GM18873 (cell line): ENCODE results near the gene ZNF580.

ENCODE experiments used
- ATAC-seq: cut with Tn5 transposase; IDR thresholded peaks from one replicate; pipeline ENCODE4 v1.9.1; 2021; ENCODE audit warnings: mild to moderate bottlenecking, moderate library complexity, moderate number of reproducible peaks; ENCODE audit not compliant: unreplicated experiment, low FRiP score

The ZNF580 gene

GRCh38 chr19:55674841-55675660 lies 34.2 kb downstream of the ZNF580 start, which contains the start of gene EPN1:
TSS of gene EPN1 (plus strand) at chr19:55675226. CDS start at chr19:55678628, 3,402 bp downstream.
- no peak for ATAC-seq

DNA sequence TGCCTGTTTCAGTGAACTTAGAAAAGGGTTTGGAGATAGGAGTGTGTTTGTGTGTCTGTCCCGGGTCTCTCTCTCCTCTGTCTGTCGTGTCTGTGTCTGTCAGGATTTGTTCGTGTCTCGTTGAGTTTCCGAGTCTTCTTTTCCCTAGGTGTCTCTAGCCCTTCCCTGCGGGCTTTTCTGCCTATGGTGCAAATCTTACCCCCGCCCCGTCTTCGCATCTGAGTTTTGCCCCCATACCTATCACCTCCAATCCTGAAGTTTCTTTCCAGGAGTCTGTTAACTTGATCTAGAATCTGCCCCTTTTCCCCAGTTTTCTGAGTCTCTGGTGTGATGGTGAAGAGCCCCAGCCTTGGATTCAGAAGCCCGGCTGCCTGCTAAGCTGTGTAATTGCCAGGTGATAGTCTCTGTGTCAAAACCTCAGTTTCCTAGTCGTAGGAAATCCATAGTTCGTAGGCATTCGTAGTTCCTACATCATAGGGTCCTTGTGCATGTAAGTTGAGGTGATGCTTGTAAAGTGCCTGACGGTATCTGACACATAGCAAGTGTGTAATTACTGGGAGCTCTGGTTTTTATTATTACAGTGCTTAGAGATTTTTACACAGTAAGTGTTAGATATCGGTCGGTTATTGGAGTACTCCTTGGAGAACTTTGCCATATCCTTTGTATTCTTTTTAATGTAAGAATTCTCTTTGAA lies 35.0 kb downstream of the ZNF580 start:
- ATAC-seq = no peak

GRCh38 chr19:55676383-55676782 lies 35.6 kb downstream of the ZNF580 start:
- ATAC-seq = no peak

DNA sequence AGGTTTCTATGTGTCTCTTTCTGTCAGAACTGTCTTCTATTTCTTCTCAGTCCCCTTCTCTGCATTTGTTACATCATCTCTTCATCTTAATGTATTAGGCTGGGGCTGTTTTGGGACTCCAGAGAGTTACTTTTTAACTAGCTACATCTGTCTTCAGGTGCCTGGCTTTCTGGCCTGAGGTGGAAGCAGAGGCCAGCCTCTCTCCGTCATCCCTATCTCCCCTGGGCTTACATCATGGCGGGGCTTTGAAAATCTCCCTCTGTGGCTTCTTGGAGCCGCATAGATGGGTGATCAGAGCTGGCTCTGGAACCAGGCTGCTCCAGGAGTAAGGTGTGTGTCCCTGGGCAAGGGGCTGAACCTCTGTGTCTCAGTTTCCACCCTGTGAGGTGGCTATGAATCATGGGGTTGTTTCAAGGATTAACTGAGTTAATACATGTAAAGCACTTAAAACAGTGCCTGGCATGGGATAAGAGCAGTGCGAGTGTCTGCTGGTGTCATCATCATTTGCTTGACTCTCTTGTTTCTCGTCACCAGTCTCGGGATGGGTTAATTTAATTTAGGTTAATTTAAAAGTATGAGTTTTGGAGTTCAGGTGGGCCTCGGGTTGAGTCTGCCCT lies 36.2 kb downstream of the ZNF580 start:
- no peak for ATAC-seq

GRCh38 chr19:55677572-55678028 lies 36.8 kb downstream of the ZNF580 start:
- ATAC-seq = no peak

DNA sequence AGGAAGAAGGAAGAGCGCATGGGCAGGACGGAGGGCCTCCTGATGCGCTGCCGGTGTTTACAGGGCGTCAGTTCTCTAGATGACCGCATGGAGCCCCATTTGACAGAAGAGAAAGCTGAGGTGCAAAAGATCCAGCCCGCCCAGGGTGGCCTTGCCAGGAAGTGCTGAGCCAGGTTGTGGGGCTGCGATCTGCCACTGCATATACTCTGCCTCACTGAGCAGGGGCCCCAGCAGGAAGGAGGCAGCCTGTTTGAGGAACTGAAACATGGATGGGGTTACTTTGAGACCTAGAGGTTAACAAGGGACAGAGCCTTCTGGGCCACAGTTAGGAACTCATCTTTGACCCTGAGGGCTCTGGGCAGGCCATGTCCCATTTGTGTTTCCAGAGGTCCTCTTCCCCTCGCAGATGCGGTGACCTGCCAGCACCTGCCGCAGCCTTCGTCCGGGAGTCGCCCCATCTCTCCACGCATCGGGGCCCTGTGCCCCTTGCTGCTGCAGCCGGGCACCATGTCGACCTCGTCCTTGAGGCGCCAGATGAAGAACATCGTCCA lies 37.4 kb downstream of the ZNF580 start:
- peak; percentile 57 for ATAC-seq

DNA sequence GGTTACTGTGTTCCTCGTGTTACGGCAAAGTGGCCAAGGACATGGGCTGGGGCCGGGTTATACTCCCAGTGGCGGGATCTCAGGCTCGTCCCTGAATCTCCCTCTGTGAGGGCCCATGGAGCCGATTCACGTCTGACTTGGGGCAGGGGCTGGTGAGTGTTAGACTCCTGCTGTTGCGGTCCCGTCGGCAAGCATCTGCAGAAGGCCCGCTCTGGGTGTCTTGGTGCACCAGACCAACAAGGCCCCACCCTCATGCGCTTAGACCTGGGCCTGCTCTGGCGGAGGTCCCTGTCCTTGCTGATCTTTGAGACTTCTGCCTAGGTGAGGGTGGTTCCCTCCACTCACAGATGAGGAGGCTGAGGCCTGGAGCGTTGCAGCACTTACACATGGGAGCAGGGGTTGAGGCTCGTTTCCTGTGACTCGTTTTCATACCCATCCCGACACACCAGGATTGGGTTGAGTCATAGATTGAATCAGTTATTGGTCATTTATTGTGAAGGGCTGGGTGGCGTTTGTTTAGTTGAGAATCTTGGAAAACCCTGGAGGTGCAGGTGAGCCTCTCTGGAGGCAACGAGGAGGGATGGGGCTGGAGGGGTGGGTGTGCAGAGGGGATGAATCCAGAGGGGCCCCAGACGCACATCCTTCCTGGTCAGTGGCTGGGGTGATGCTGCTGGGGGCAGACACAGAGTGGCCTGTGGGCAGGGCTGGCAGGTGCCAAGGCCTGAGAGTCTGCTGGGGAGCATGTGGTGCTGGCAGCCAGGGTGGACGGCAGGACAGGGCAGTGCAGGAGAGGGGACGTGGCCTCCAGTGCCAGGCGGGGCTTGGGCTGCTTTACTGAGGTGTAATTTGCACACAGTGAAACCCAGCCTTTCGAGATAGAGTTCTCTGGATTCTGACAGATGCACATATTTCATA lies 38.8 kb downstream of the ZNF580 start:
- ATAC-seq = no peak

DNA sequence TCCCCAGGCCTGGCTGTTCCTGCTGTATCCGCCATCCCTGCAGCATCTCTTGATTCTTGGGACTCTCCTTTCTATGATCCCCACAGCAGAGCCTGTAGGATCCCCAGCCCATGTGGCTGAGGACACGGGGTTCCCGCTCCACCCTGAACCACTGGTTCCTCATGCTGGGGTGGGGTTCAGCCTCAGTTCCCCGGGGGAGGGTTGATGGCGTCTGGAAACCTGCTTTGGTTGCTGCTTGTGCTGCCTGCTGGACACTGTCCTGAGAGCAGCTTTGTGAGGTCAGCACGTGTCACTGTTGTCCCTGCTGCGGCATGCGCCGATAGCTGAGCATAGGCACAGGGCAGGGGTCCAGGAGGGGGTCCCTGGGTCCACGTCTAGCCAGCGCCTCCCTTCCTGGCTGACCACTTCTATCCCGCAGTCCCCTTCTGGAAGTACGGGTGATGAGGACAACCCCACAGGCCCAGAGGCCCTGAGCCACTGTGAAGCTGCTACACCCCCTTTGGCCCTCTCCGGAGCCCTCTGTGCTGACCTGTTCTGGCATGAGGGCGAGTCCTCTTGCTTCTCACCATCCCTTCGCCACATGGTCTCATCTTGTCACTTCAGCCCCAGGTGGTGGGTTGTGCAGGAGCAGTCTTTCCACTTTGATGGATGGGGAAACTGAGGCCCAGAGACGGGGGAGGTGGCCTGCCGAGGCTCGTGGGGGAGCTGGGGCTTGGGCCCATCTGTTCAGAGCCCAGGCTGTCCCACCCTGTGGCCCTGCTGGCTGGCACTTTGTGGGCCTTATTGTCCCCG lies 39.7 kb downstream of the ZNF580 start:
- no peak for ATAC-seq

GRCh38 chr19:55681131-55682092 lies 40.6 kb downstream of the ZNF580 start:
- ATAC-seq = no peak

GRCh38 chr19:55683449-55684261 lies 42.9 kb downstream of the ZNF580 start:
- ATAC-seq = no peak

GRCh38 chr19:55684946-55685681 lies 44.3 kb downstream of the ZNF580 start:
- ATAC-seq = no peak

DNA sequence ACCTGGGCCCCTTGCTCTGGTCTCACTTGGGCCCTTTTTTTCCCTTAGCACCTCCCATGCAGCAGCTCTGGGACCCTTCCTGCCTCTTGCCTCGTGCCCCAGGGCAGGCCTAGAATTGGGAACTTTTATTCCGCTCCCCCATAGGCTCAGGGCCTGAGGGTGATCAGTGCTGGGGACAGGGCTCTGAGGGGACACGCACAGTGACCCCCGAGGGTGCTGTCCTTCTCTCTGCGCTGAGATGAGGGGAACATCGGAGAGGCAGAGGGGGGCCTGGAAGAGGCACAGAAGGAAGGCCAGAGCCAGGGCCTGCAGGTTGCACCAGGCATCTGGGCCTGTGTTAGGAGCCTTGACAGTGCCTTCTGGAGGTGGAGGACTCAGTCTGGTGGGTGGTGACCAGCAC lies 45.0 kb downstream of the ZNF580 start:
- no peak for ATAC-seq

DNA sequence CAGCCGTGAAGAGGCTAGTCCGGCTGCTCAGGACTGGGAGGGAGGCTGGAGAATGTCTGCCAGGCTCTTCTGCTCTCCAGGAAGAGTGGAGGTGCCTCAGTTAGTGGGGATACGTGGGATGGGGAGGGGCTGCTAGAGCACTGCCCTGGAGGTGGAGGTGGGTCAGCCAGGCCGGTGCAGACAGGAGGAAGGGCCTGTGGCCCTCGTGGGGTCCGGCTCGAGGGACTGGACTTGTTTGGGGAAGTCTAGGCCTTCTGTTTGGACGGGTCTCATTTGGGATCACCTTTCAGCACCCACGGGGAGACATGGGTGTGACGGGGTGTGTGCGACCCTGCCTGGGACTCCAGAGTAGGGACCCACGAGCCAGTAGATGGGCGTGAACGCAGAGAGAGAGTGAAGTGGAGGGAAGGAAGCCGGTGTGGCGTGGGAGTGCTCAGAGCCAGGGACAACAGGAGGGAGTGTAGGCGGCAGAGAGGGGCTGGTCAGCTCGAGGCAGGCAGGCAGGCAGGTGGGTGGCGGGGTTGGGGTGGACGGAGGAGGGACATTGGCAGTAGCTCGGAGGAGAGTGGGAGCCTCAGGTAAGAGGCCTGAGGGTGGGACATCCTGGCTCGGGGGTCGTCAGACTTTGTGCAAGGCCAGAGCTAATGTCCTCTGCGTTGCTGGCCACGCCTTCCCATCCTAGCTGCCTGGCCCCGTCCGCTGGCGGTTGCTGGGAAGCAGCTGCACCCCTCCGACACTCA lies 45.7 kb downstream of the ZNF580 start:
- no peak for ATAC-seq

DNA sequence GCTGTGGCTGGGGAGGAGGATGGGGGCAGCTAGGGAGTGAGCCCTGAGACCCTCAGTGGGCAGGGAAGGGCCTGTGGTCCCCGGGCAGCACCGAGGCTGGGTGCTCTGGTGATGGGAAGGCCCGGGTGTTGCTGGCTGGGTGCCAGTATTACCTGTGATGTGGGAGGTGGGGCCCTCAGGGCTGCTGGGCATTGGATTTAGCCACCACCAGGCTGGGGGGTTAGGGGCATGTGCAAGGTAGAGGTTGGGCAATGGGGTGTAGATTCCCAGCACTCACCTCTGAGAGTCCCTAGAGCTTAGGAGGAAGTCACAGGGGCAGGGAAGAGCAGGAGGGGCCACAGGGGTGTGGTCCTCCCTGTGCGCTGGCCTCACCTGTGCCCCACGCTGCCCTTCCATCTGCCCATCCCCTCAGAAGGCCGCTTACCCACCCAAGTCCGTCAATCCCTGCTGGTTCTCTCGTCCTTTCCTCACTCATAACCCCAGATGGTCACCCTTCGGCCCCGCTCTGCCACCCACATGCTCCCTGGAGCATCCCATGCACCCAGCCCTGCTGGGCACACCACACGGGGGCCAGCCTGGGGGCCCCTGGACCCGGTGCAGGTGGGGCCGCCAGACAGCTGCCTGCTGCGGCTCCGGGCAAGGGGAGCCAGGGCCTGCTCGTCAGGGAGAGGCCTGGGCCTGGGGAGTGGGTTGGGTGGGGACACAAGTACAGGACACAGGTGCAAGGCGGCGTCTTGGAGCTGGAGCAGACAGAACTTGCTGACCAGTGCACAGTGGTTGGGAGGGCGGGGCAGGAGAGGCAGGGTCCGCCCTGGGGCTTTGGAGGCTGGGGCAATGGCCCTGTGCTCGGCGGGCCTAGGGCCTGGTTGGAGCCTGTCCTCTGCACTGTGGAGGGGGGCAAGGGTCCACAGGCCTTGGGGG lies 46.7 kb downstream of the ZNF580 start:
- ATAC-seq = no peak
